Panc1 (cell line): ENCODE measurements around the gene KLHL26. TPM values are rescaled to one million over a fixed set of nuclear protein-coding genes. Genes with fewer than 3 reads are reported as not detected.

ENCODE experiments used
- ATAC-seq: fragments of 200-7000 bp; cut with Tn5 transposase; 2 replicates; pipeline ENCODE4 v1.9.1; 2020; ENCODE audit warnings: mild to moderate bottlenecking, moderate library complexity
- BruUV-seq: library from RNA; stranded (reverse); fragments of 400-500 nt; replicated peaks from 2 replicates; lab custom pipeline; 2021; lab: Mats Ljungman, UMichigan
- CTCF ChIA-PET: fragments of 300-600 bp; sonication (Branson Sonifier 250); formaldehyde crosslinking; loops from one replicate; lab custom pipeline; 2022; ENCODE audit warnings: antibody characterized with exemption; lab: Charles Lee
- POLR2A ChIA-PET: fragments of 300-600 bp; sonication (Branson Sonifier 250); formaldehyde crosslinking; loops from one replicate; lab custom pipeline; 2022; ENCODE audit warnings: antibody characterized with exemption; lab: Charles Lee
- DNase-seq: peaks from one replicate; pipeline ENCODE4 v3.0.0-alpha.2; 2010; ENCODE audit warnings: low read depth, low spot score
- H3K27ac ChIP-seq: 2 replicates; pipeline ENCODE4 v1.5.1; 2011; ENCODE audit warnings: mild to moderate bottlenecking, low read length, inconsistent platforms
- H3K27me3 ChIP-seq: fragments of 200-500 bp; sonication (Bioruptor generic); 2 replicates; pipeline ENCODE4 v1.6.0; 2014; ENCODE audit warnings: low read length, inconsistent platforms; ENCODE audit not compliant: control insufficient read depth, insufficient read depth
- H3K36me3 ChIP-seq: fragments of 200-500 bp; sonication (Bioruptor generic); 2 replicates; pipeline ENCODE4 v1.5.1; 2014; ENCODE audit warnings: inconsistent platforms, mild to moderate bottlenecking, low read length, moderate library complexity; ENCODE audit not compliant: control insufficient read depth, insufficient read depth
- H3K4me1 ChIP-seq: 2 replicates; pipeline ENCODE4 v1.5.1; 2011; ENCODE audit warnings: inconsistent platforms, mild to moderate bottlenecking, low read length, moderate library complexity; ENCODE audit not compliant: control insufficient read depth, insufficient read depth
- H3K4me3 ChIP-seq, 2 experiments: 2 replicates each; pipeline ENCODE4 v1.5.1; 2011 to 2012; ENCODE audit warnings: low read depth in 2 of 2, low read length in 2 of 2, mild to moderate bottlenecking in 2 of 2, inconsistent platforms in 1 of 2, moderate library complexity in 1 of 2
- H3K9me3 ChIP-seq: fragments of 200-500 bp; sonication (Bioruptor generic); 2 replicates; pipeline ENCODE4 v1.5.1; 2014; ENCODE audit warnings: low read depth, mild to moderate bottlenecking, inconsistent platforms, low read length, moderate library complexity; ENCODE audit not compliant: control insufficient read depth, insufficient read depth
- CTCF ChIP-seq: fragments of 450-650 bp; IDR thresholded peaks from 2 replicates; pipeline ENCODE4 v1.5.1; 2017; ENCODE audit warnings: mild to moderate bottlenecking
- POLR2AphosphoS5 ChIP-seq: IDR thresholded peaks from 2 replicates; pipeline ENCODE4 v1.6.1; 2012; ENCODE audit warnings: mild to moderate bottlenecking, low read depth, low read length, moderate library complexity
- REST ChIP-seq, 2 experiments: IDR thresholded peaks; 2 replicates each; pipeline ENCODE4 v1.6.1; 2011 to 2012; ENCODE audit warnings: low read depth in 2 of 2, control low read depth in 1 of 2, low read length in 1 of 2, mild to moderate bottlenecking in 1 of 2, moderate library complexity in 1 of 2; ENCODE audit not compliant: insufficient read depth in 1 of 2
- SIN3A ChIP-seq: IDR thresholded peaks from 2 replicates; pipeline ENCODE4 v1.6.1; 2012; ENCODE audit warnings: low read depth, mild to moderate bottlenecking, low read length, moderate library complexity, borderline replicate concordance; ENCODE audit not compliant: insufficient read depth
- TCF7L2 ChIP-seq: IDR thresholded peaks from 2 replicates; pipeline ENCODE4 v1.6.1; 2011; ENCODE audit warnings: mild to moderate bottlenecking, low read depth, low read length, inconsistent platforms
- in situ Hi-C: cut with HindIII; loops from 2 replicates; pipeline ENCODE4 v1.10.0; 2016; ENCODE audit warnings: low sequenced_read_pairs, low pct_unique_long_range_greater_than_20kb
- intact Hi-C: fragments of 100-400 bp; cut with micrococcal nuclease; formaldehyde crosslinking; loops from one replicate; pipeline ENCODE4 v1.10.0; 2022; ENCODE audit not compliant: unreplicated experiment
- total RNA-seq: library from RNA; stranded (reverse); gene quantifications from one replicate; pipeline ENCODE4 v1.2.1, GENCODE V29; 2021; ENCODE audit not compliant: unreplicated experiment

Gene KLHL26
- total RNA-seq, 1 experiment from 2014 or later = 4.4 TPM

GRCh38 chr19:18711893-18712292 lies 75.1 kb downstream of the KLHL26 start:
- in situ Hi-C loops (no loop called here), intact Hi-C loops (no loop called here)
- ATAC-seq = no peak
- ChIA-PET CTCF (no interaction called here), POLR2A (no interaction called here)
- Histone ChIP-seq H3K4me1 (no peaks in the 10 kb centered on the region), H3K4me3 (no peak overlapping the region), H3K27ac (no peak overlapping the region), H3K27me3 (no peaks in the 10 kb centered on the region), H3K9me3 (no peaks in the 10 kb centered on the region), H3K36me3 (no peaks in the 10 kb centered on the region)
- BruUV-seq = no TSS peak
- TF ChIP-seq CTCF (no peak), REST (IDR thresholded peaks at IDR 0.05; ENCODE audit: insufficient read depth in 1 of 2, low read depth in 2 of 2, low read length in 1 of 2) (no peak)
- DNase-seq = no peak

- BruUV-seq = no TSS peak
- no peaks in the 10 kb centered on the region for H3K36me3 ChIP-seq
- TF ChIP-seq POLR2AphosphoS5 (no peak), REST (IDR thresholded peaks at IDR 0.05; ENCODE audit: insufficient read depth in 1 of 2, low read depth in 2 of 2, low read length in 1 of 2) (no peak), SIN3A (no peak), TCF7L2 (no peak), CTCF (no peak)
- POLR2A ChIA-PET = no interaction called here
- no peaks in the 10 kb centered on the region for H3K27me3 ChIP-seq
- H3K4me3 ChIP-seq = no peak overlapping the region
- DNase-seq (no peak), ATAC-seq (no peak)
- CTCF ChIA-PET = no interaction called here
- H3K4me1 ChIP-seq = no peaks in the 10 kb centered on the region
- intact Hi-C loops = no loop called here
- H3K9me3 ChIP-seq = no peaks in the 10 kb centered on the region
- in situ Hi-C loops = no loop called here
- no peak overlapping the region for H3K27ac ChIP-seq
Observed at GRCh38 chr19:18712981-18713380, 76.2 kb downstream of the KLHL26 start.
